ENCODE data around the gene DUSP28.

The DUSP28 gene

DNA sequence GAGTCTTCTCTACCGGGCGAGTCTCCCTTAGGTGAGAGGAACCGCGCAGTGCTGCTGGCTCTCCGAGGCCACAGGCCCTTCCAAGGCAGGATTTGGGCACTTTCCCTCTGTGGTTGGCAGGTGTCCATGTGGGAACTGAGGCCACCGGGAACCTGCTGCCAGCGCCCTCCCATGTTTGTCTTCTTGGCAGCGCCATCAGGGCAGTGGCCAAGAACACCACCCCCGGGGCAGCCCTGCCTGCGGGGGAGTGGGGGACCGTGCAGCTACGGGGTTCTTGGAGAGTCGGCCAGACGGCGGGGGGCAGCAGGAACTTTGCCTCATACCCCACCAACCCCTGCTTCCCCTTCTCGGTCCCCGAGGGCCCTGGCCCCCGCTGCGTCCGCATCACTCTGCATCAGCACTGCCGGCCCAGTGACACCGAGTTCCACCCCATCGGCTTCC is 36.4 kb downstream of the DUSP28 start:
- Histone ChIP-seq H3K27ac (ENCODE audit: low read depth, low read length, poor library complexity, severe bottlenecking) (no peak overlapping the region), H2AFZ (ENCODE audit: low read length) (no peak overlapping the region), H3K9me3 (ENCODE audit: low read length) (no peaks in the 10 kb centered on the region), H3K4me3 (ENCODE audit: low read depth, low read length, poor library complexity, severe bottlenecking) (no peak overlapping the region), H3K9ac (ENCODE audit: low read length) (no peak overlapping the region), H3K79me2 (ENCODE audit: insufficient read depth, low read length) (no peaks in the 10 kb centered on the region), H3K36me3 (ENCODE audit: insufficient read depth, low read length) (peaks cover 17% of the 10 kb centered on the region), H3K9me2 (ENCODE audit: low read depth, low read length) (no peaks in the 10 kb centered on the region), H3K4me1 (ENCODE audit: insufficient read depth, low read length, severe bottlenecking) (no peaks in the 10 kb centered on the region), H4K20me1 (ENCODE audit: insufficient read depth, low read length) (no peaks in the 10 kb centered on the region), H3K4me2 (ENCODE audit: low read length) (no peak overlapping the region), H3K27me3 (ENCODE audit: insufficient read depth, low read length) (no peaks in the 10 kb centered on the region), H3F3A (ENCODE audit: insufficient read depth, low read length) (no peaks in the 10 kb centered on the region)
- TF ChIP-seq, protein P1, sequence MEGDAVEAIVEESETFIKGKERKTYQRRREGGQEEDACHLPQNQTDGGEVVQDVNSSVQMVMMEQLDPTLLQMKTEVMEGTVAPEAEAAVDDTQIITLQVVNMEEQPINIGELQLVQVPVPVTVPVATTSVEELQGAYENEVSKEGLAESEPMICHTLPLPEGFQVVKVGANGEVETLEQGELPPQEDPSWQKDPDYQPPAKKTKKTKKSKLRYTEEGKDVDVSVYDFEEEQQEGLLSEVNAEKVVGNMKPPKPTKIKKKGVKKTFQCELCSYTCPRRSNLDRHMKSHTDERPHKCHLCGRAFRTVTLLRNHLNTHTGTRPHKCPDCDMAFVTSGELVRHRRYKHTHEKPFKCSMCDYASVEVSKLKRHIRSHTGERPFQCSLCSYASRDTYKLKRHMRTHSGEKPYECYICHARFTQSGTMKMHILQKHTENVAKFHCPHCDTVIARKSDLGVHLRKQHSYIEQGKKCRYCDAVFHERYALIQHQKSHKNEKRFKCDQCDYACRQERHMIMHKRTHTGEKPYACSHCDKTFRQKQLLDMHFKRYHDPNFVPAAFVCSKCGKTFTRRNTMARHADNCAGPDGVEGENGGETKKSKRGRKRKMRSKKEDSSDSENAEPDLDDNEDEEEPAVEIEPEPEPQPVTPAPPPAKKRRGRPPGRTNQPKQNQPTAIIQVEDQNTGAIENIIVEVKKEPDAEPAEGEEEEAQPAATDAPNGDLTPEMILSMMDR (IDR thresholded peaks at IDR 0.05; ENCODE audit: low read length), result no peak
- TF ChIP-seq EZH2 (IDR thresholded peaks at IDR 0.05; ENCODE audit: borderline replicate concordance, low read length), result no peak

DNA sequence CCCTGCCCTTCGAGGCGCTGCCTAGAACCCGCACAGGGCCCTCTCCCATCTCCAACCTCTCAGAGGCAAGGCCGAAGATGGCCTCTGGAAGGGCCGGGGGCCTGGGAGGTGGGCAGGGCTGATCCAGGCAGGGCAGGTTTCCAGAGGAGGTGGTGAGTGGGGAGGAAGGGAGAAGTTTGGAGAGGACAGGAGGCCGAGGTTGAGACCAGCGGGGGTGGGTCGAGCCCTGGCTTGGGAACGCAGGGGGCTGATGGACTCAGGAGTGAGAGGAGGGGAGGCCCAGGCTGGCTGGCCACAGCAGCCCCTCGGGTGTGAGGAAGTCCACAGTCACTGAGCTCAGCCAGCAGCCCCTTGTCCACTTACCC is 36.9 kb downstream of the DUSP28 start:
- Histone ChIP-seq H3K9me2 (ENCODE audit: low read depth, low read length) (no peaks in the 10 kb centered on the region), H3F3A (ENCODE audit: insufficient read depth, low read length) (no peaks in the 10 kb centered on the region), H3K4me1 (ENCODE audit: insufficient read depth, low read length, severe bottlenecking) (no peaks in the 10 kb centered on the region), H3K9ac (ENCODE audit: low read length) (no peak overlapping the region), H3K9me3 (ENCODE audit: low read length) (no peaks in the 10 kb centered on the region), H2AFZ (ENCODE audit: low read length) (no peak overlapping the region), H3K4me3 (ENCODE audit: low read depth, low read length, poor library complexity, severe bottlenecking) (no peak overlapping the region), H3K36me3 (ENCODE audit: insufficient read depth, low read length) (peaks cover 13% of the 10 kb centered on the region), H3K27me3 (ENCODE audit: insufficient read depth, low read length) (no peaks in the 10 kb centered on the region), H3K4me2 (ENCODE audit: low read length) (no peak overlapping the region), H3K27ac (ENCODE audit: low read depth, low read length, poor library complexity, severe bottlenecking) (no peak overlapping the region), H3K79me2 (ENCODE audit: insufficient read depth, low read length) (no peaks in the 10 kb centered on the region), H4K20me1 (ENCODE audit: insufficient read depth, low read length) (no peaks in the 10 kb centered on the region)
- no peak for TF ChIP-seq EZH2 (IDR thresholded peaks at IDR 0.05; ENCODE audit: borderline replicate concordance, low read length)

DNA sequence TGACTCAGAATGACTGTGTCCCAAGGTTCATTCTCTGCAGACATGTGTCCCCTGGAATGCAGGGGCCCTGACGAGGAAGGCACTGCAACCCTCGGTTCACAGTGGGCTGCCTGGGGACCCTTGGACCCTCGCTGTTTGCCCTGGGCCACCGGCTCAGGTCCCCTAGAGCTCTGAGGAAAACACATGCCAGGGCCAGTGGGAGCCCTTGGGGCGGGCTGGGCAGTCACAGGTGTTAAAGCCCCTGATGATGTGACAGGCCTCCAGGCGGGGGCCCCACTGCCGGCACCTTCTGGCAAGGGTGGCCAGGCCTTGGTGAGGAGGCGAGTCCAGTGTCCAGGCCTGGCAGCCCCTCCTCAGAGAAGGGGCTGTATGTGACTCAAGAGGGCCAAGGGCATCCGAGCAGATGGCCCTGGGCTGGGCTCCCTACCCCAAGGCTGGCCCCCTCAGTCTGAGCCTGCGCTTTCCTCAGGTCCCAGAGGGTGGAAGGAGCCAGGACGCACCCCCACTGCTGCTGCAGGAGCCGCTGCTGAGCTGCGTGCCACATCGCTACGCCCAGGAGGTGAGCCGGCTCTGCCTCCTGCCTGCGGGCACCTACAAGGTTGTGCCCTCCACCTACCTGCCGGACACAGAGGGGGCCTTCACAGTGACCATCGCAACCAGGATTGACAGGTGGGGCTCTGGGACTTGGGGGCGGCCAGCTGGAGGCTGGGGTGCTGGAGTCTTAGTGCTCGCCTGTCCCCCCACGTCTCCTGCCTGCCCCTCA is 37.4 kb downstream of the DUSP28 start:
- H3K9me3 ChIP-seq (ENCODE audit: low read length), result no peaks in the 10 kb centered on the region
- H4K20me1 ChIP-seq (ENCODE audit: insufficient read depth, low read length), result no peaks in the 10 kb centered on the region
- no peaks in the 10 kb centered on the region for H3K27me3 ChIP-seq (ENCODE audit: insufficient read depth, low read length)
- H3K9ac ChIP-seq (ENCODE audit: low read length), result no peak overlapping the region
- peaks cover 9% of the 10 kb centered on the region; the same call in 1 of the 2 replicates for H3K36me3 ChIP-seq (ENCODE audit: insufficient read depth, low read length)
- H3K9me2 ChIP-seq (ENCODE audit: low read depth, low read length), result no peaks in the 10 kb centered on the region
- H3K27ac ChIP-seq (ENCODE audit: low read depth, low read length, poor library complexity, severe bottlenecking), result no peak overlapping the region
- TF ChIP-seq, protein P1 (IDR thresholded peaks at IDR 0.05; ENCODE audit: low read length), result no peak
- no peak for TF ChIP-seq EZH2 (IDR thresholded peaks at IDR 0.05; ENCODE audit: borderline replicate concordance, low read length)
- no peak overlapping the region for H3K4me3 ChIP-seq (ENCODE audit: low read depth, low read length, poor library complexity, severe bottlenecking)
- no peak overlapping the region for H3K4me2 ChIP-seq (ENCODE audit: low read length)
- H3F3A ChIP-seq (ENCODE audit: insufficient read depth, low read length), result no peaks in the 10 kb centered on the region
- no peaks in the 10 kb centered on the region for H3K4me1 ChIP-seq (ENCODE audit: insufficient read depth, low read length, severe bottlenecking)
- H3K79me2 ChIP-seq (ENCODE audit: insufficient read depth, low read length), result no peaks in the 10 kb centered on the region
- no peak overlapping the region for H2AFZ ChIP-seq (ENCODE audit: low read length)

Data from OCI-LY1 (cell line).